HG03039 (cell line): Measurements from ENCODE around the gene TGIF2.

Experiments
- ATAC-seq: cut with Tn5 transposase; IDR thresholded peaks from one replicate; pipeline ENCODE4 v1.9.1; 2021; ENCODE audit warnings: mild to moderate bottlenecking, moderate library complexity; ENCODE audit not compliant: unreplicated experiment

Gene TGIF2

DNA sequence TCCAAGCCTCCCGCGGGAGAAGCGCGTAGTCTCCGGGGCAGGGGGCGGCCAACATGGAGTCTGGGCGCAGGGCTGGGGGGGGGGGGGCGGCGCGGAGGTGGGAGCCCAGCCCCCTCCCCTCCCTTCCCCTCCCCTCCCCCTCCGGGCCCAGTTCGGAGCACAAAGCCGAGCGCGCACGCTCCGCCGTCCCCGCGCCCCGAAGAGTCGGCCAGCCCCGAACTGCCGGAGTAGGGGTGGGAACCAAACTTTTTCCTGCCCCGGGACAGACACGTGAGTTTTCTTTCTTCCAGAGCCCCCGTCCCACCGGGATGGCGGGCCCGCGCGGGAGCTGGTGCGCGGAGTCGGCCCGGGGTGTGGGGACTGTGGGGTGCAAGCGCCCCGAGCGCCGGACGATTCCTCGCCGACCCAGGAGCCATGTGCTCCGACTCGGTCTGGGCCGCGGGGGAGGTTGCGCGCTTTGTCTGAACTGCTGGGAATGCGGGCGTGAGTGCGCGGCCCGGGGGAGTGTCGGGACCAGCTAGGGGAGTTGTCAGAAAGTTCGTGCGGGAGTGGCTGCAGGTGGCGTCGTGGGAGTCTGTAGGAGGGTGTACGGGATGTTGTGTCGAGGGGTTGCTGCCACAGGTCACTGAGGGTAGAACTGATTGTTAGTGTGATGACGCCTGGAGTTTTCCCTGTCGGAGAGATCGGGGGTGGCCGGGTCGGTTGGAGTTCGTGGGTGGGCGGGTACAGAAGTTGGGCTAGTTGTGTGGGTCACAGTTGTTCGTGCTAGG is 1.2 kb downstream of the TGIF2 start:
- no peak for ATAC-seq

DNA sequence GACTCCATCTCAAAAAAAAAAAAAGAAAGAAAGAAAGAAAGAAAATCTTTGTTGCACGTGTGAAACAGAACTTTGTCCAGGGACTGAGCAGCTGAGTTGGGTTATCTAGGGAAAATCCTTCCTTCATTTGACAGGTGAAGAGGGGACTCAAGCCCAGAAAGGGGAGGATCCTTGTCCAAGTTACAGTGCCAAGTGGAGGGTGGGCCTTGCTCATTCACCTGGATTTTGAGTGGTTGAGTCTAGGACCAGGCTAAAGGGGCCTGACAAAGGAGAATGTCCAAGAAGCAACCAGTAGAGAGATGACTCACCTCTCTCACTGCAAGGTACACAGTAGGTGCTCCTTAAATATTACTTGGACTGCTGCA is 2.7 kb downstream of the TGIF2 start:
- no peak for ATAC-seq

DNA sequence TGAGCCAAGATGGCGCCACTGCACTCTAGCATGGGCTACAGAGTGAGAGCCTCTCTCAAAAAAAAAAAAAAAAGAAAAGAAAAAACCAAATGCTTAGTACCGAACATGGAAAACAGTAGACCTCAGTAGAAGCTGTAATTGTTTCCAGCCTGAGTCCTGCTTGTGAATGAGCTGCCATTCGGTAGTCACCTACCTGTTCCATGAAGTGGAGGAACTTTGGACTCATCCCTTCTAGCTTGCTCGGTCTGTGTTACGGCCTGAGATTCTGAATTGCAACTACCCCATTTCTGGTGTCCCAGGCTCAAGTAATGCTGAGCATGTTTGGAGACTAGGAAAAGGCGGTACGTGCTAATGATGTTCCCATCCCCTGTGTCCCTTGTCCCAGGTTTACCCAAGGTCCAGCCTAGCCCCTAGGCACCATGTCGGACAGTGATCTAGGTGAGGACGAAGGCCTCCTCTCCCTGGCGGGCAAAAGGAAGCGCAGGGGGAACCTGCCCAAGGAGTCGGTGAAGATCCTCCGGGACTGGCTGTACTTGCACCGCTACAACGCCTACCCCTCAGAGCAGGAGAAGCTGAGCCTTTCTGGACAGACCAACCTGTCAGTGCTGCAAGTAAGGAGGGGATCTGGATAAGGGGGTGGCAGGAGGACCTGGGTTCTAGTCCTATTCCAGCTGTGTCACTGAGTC is 5.1 kb downstream of the TGIF2 start:
- ATAC-seq, result no peak

DNA sequence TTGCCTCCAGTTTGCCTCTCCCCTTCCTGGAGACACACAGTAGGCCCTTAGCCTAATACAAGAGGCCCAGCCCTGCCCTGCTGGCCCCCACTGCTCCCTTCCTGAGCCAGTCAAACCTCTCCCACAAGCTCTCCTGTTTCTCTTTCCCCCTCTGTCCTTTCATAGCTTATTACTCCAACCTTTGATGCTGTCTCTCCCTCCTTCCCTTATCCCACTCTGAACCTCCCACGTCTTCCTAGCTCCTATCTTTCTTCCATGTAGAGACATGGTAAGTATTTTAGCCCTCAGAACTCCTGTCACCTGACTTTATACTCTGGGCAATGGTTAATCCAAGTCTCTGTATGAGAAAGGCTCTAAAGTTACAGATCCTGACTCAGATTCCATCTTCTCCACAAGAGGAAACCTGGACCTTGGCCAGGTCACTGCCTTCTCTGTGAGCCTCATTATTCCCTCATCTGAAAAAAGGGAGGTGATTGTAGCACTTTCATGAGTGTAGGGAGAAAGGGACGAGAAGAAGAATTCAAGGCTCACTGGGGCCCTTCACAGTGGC is 6.7 kb downstream of the TGIF2 start:
- ATAC-seq, result no peak

DNA sequence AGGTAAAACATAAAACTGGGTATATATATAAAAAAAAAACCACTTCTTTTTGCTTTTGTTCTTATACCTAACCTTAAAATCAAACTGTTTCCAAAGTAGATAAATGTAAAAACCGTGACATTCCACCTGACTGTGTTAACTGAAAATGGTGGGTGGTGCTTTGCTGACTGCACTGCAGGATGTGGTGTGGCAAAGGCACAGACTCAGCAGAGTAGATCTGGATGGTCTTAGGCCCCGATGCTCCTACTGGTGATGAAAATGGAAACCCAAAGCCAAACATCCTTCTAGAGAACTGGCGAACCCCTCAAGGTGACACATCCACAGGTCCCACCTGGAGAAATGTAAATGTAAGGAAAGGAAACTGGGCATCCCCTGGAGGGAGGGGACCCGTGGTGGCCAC is 8.9 kb downstream of the TGIF2 start:
- ATAC-seq, result no peak

DNA sequence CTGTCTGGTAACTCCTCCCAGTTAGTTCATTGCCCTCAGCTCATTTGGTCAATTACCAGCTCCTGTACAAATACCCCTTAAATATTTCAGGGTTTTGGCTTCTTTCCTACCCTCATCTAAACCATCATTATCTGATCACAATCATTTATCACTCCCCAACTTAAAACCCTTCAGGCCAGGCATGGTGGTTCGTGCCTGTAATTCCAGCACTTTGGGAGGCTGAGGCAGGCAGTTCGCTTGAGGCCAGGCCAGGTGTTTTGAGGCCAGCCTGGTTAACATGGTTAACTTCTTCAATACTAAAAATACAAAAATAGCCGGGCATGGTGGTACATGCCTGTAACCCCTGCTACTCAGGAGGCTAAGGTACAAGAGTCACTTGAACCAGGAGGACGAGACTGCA is 9.4 kb downstream of the TGIF2 start:
- no peak for ATAC-seq

DNA sequence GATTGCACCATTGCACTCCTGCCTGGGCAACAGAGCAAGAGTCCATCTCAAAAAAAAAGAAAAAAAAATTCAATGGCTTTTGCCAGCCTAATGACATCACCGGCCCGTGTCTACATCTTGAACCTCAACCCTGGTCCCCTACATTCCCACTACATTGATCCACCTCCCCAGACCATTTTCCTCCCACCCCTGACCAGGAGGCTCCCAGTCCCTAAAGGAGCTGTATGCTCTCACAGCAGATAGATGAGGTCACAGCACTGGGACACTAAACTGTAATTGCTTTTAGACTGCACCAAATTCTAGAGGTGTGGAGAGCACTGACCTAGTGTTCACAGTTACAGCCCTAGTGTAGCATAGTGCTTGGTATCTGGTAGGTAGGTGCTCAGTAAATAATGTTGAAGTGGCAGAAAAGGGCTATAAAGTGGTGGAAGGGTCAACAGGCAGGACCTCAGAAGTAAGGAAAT is 10.7 kb downstream of the TGIF2 start:
- no peak for ATAC-seq

DNA sequence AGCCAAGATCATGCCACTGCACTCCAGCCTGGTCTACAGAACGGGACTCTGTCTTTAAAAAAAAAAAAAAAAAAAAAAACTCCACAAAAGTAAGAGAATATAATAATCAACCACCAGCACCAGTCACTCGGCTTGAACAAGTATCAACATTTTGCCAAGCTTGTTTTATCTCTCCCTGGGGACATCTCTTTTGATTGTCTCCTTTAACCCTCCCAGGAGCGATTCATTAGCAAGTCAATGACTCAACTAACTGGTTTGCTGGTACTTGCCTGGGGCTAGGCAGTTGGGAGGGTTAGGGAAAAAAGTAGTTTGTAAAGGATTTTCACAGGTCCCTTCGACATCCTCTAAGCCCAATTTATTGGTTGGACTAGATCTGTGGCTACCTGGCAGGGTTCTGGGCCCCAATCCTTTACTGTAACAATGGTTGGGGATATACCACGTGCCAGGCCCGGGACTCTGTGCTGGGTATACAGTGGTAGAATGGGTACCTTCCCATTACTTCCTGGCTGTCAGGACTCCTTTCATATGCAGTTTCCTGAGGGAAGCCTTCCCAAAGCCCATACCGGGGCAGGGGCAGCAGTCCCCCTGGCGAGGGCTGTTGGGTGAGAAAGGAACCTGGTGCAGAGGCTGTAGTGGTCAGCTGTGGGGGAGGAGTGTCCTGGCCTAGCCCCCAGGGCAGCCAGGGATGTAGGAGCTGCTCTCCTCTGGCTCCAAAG is 12.2 kb downstream of the TGIF2 start:
- no peak for ATAC-seq

DNA sequence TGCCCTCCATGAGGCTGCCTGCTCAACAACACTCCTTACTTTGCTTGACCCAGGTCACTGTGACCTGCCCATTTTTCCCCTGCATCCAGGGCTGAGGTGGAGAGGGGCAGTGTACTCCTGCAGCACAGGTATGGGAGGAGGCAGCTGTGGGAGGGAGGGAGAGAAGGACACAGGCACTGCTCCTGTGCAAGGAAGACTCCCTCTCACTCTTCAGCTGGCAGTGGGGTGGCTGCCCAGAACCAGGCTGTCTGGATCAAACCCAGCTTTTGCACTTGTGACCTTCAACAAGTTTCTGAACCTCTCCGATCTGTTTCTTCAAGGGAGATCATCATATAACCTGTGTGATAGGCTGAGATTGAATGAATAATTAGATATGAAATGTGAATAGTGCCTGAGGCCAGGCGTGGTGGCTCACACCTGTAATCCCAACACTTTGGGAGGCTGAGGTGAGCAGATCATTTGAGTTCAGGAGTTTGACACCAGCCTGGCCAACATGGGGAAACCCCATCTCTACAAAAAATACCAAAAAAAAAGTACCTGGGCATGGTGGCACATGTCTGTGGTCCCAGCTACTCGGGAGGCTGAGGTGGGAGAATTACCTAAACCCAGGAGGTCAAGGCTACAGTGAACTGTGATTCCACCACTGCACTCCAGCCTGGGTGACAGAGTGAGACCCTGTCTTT is 14.1 kb downstream of the TGIF2 start:
- ATAC-seq, result no peak

DNA sequence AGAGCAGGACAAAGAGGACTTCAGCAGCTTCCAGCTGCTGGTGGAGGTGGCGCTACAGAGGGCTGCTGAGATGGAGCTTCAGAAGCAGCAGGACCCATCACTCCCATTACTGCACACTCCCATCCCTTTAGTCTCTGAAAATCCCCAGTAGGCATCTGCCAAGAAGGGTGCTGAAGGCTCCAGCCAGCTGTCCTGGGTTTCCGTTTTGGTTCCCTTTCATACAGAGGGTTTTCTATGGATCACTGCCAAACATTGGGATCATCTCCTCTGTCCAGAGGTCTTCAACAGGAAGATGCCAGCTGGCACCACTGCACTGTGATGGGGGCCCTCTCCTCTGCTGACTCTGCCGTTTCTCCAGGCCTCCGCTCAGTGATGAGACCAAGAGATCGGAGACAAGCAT is 17.9 kb downstream of the TGIF2 start:
- ATAC-seq, result no peak

DNA sequence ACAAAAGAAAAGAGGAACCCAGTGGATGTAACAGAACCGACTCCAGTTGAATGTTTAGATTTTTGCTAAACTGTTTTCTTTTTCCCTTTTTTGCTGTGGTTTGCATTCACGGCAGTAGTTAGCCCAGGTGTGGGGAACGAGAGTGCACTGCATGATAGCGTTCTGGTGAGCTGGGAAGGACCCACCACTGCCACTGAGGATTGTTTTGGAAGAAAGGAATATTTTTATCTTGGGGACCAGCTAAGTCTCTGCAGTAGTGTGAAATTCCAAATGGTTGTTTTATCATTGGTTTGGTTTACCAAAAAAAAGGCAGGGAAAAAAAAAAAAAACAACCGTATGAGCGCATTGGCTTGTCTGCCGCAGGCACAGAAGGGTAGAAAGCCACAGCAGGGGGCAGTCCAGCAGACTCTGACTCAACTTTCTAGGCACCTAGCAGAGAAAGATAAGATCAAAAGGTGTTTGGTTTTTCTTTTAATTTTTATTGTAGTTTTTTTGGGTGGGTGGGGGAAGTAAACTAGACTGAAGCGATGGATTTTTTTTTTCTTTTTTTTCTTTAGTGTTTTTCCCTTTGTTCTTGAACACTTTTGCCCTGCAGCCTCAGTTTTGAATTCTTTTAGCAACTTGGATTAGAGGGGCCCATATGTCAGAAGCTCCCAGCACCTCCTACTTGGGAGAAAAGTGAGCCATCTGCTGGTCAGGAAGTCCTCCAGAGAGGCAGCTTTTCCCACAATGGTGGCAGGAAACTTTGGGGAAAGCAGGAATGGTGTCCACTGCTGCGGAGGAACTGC is 18.7 kb downstream of the TGIF2 start:
- ATAC-seq, result no peak

DNA sequence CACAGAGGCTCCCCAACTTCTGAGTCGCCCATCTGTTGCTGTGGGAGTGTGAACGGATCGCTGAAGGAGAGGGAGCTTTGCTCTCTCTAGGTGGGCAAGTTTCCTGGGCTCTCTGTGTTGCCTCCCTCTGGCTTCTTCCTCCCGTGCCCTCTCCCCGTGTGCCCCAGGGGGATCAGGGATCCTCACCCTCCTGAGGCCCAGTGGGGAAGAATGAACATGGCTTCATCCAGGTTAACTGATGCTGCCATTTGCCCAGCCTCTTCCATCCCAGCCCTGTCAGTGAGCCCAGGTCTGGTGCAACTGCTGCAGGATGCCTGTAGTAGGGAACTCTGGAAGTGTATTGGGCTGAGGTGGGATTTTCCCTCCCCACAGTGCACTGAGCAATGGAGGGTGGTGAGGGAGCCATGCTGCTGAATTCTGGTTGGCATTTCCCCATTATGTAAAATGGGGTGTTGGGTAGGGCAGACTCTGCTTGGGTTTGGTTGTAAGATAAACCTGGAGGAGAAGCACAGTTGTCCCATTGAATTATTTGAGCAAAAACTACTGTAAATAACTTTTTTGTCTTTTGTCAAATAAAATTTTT is 20.0 kb downstream of the TGIF2 start:
- ATAC-seq, result no peak

DNA sequence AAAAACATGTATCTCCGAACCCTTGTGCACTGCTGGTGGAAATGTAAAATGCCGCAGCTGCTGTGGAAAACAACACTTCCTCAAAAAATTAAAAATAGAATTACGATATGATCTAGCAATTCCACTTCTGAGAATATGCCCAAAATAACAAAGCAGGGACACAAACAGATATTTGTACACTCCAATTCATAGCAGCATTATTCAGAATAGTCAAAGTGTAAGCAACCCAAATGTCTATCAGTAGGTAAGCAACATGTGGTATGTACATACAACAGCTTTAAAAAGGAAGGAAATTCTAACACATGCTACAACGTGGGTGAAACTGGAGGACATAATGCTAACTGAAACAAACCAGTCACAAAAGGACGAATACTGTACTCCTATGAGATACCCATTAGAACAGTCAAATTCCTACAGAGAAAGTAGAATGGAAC is 26.5 kb downstream of the TGIF2 start:
- ATAC-seq, result no peak

DNA sequence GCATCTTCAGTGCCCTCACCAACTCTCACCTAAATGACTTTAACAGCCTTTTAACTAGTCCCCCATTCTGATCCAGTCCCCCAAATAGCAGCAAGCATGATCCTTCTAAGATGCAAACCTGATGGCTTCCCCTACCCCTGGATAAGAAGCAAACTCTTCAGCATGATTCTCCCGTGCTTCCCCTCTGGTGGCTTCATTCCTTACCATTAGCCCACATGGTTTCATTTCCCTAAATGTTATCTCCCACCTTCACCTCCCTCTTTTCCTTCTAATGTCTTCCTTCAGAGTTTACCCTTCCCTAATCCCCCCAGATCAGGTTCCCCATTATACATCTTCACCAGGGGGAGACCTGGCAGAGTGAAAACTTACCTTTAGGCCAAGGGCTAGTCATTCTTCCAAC is 28.1 kb downstream of the TGIF2 start:
- no peak for ATAC-seq

DNA sequence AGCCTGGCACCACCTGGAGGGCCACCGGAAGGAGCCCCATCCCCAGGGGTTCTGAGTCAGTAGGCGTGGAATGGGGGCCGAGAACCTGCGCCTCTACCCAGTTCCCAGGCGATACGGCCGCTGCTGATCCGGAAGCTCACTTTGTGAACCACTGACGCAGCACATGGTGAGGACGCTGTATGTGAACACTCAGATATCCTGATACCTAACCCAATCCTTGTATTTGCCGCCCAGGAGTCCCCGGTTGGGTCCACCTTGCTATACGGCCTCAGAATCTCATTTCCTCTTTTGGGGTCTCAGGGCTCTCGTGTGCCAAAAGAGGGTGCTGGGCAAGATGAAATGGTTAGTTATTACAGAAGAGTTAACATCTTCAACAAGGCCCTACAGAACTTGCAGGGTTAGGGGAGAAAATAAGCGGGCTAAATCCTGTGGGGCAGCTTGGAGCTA is 31.6 kb downstream of the TGIF2 start:
- ATAC-seq, result peak; percentile 20

DNA sequence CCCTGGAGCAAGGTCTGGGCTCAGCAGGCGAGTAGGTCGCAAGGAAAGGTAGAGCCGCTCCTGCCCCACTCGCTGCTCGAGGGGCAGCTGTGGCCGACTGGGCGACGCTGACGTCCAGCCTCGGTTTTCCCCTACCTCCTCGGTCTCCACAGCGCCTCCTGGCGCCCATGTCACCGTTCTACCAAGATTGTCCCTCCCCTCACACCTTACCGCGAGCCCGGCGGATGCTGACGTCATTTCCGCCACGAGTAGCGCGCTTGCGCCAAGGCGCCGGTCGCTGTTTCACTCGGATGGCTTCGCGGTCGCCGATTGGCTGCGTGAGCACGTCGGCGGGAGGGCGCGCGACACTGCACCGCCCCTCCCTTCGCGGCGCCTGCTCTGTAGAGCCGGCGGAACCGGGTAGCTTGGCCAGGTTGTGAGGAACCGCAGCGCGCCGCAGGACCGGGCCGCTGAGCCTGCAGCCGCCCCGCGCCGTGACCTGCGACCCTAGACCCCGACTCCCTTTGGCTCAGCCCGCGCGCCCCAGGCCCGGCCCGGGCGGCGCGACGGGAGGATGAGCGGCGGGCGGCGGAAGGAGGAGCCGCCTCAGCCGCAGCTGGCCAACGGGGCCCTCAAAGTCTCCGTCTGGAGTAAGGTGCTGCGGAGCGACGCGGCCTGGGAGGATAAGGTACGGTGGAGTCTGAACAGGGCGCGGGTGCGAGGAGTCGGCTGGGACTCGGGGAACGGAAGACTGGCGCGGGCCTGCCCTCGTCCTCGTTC is 32.2 kb downstream of the TGIF2 start, which contains the start of gene RAB5IF:
Gene RAB5IF (plus strand): TSS at position 381 of the 759 bp plus-strand sequence. CDS start 173 bp downstream, at position 554.
- ATAC-seq, result peak; percentile 89

DNA sequence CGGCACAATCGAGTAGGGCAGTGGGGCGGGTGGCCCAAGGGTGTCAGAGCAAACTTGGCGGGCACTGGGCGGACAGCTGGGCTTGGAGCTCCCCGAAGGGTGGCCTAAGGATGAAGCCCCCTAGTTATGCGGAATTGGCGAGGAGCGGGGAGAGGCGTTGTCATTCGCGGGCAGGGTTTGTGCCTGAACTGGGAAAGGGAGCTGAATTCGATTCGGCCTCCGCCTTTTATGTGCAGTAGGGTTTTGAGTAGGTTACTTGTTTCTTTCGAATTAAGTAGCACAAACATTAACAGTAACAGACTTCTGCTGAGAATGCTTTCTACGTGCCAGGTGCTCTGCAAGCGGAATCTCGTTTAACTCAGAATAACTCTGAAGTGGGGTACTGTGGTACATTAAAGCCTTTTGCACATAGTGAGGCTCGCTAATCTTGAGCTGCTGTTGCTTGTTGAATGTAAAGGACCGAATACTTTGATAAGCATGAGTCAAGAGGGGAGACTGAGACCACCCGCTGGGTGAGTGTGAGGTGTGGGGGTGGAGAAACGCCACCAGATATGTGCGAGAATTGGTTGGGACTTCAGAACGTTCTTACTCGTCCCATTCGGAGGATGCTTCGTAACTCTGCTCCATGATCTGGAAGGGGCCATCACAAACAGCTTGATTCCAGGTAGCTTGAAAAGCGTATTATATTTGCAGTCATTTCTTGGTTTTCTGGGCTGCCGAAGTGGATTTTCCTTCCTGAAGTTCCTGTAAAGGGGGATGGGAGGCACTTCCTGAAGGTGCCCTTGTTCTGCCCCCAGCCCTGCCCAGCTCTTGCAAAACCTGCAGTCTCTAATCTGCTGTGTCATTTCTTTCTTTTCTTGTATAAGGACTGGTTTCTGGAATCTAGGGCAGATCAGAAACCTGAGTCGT is 33.0 kb downstream of the TGIF2 start:
- no peak for ATAC-seq
